Spleen (tissue), 11 donors: Measurements from ENCODE around the gene GTPBP8. TPM values are rescaled to one million over a fixed set of nuclear protein-coding genes. Genes with fewer than 3 reads are reported as not detected.
A peak's percentile ranks its signal among the peaks of the same experiment; 100 is the strongest.

Experiments used
- DNase-seq: peaks from one replicate; pipeline ENCODE4 v3.0.0-alpha.2; 2020
- H3K27ac ChIP-seq, 8 donors: fragments of 200-600 bp; sonication (generic) in 7 of 8; 1 replicate in 4 of 8; 2 replicates in 4 of 8; pipeline versions ENCODE4 v1.5.0 to v1.8.0; 2016 to 2021; ENCODE audit warnings: inconsistent platforms in 4 of 8, mild to moderate bottlenecking in 4 of 8, moderate library complexity in 1 of 8
- H3K27me3 ChIP-seq, 7 donors: fragments of 200-600 bp; sonication (generic) in 6 of 7; replicated peaks in 1 of 7; 1 replicate in 4 of 7; 2 replicates in 3 of 7; pipeline versions ENCODE4 v1.5.0 to v1.8.0; 2016 to 2021; ENCODE audit warnings: inconsistent platforms in 3 of 7, mild to moderate bottlenecking in 1 of 7
- H3K36me3 ChIP-seq, 6 donors: fragments of 200-600 bp; sonication (generic) in 5 of 6; 1 replicate in 4 of 6; 2 replicates in 2 of 6; pipeline versions ENCODE4 v1.5.0 to v1.8.0; 2016 to 2021; ENCODE audit warnings: inconsistent platforms in 2 of 6
- H3K4me1 ChIP-seq, 6 donors: fragments of 200-600 bp; sonication (generic) in 5 of 6; 1 replicate in 3 of 6; 2 replicates in 3 of 6; pipeline versions ENCODE4 v1.5.0 to v1.8.0; 2016 to 2021; ENCODE audit warnings: inconsistent platforms in 3 of 6
- H3K4me3 ChIP-seq, 8 donors: fragments of 200-600 bp; sonication (generic) in 7 of 8; 1 replicate in 4 of 8; 2 replicates in 4 of 8; pipeline versions ENCODE4 v1.5.0 to v1.8.0; 2016 to 2021; ENCODE audit warnings: inconsistent platforms in 4 of 8, mild to moderate bottlenecking in 4 of 8, moderate library complexity in 2 of 8
- H3K9me3 ChIP-seq, 8 donors: fragments of 200-600 bp; sonication (generic) in 7 of 8; 1 replicate in 4 of 8; 2 replicates in 4 of 8; pipeline versions ENCODE4 v1.5.0 to v1.8.0; 2016 to 2021; ENCODE audit warnings: inconsistent platforms in 4 of 8
- POLR2A ChIP-seq, 3 donors: fragments of 450-650 bp; IDR thresholded peaks; one replicate each; pipeline ENCODE4 v1.5.1; 2017; ENCODE audit warnings: antibody characterized with exemption in 3 of 3, mild to moderate bottlenecking in 1 of 3
- POLR2AphosphoS5 ChIP-seq, 3 donors: sonication (generic); formaldehyde crosslinking; IDR thresholded peaks; one replicate each; pipeline ENCODE4 v1.5.1; 2017; ENCODE audit warnings: antibody characterized with exemption in 3 of 3
- WGBS, 5 donors: extraction: QIAGEN DNeasy Blood & Tissue Kit in 3 of 5; methylation state at CpG; one replicate each; pipeline versions ENCODE4 v1.1.5 to v1.1.7; 2013 to 2018; 5-methylcytosine and 5-hydroxymethylcytosine counted together
- intact Hi-C: fragments of 100-400 bp; cut with DNase I; formaldehyde crosslinking; loops from one replicate; pipeline ENCODE4 v1.15.0; 2023; ENCODE audit warnings: low total_unique reads
- polyA plus RNA-seq, 3 donors: library from polyadenylated mRNA; stranded (reverse); fragments of 200-250 nt; gene quantifications; one replicate each; pipeline ENCODE4 v1.2.1, GENCODE V29; 2013
- total RNA-seq, 7 donors: library from RNA; depleted of rRNA in 3 of 7; stranded (reverse); fragments of >200 nt in 3 of 7; fragmentation: NEBNext Ultra II Directional in 4 of 7; extraction: Animal tissue kit (Norgen Biotek cat#: 25700) in 4 of 7; gene quantifications; one replicate each; pipeline versions ENCODE4 v1.1.0 to v1.2.1, GENCODE V29; 2016 to 2021
- TF ChIP-seq, protein P1 (sequence below), 11 experiments: fragments of 200-600 bp in 7 of 11; fragments of 450-650 bp in 4 of 11; sonication (generic) in 4 of 11; IDR thresholded peaks in 8 of 11; conservative IDR thresholded peaks in 3 of 11; 1 replicate in 7 of 11; 2 replicates in 4 of 11; pipeline versions ENCODE4 v1.4.0 to v1.8.0; 2016 to 2021; ENCODE audit warnings: antibody characterized with exemption in 11 of 11, inconsistent platforms in 4 of 11, mild to moderate bottlenecking in 1 of 11
- donor health status: healthy with polysubstance abuse.
- donor health status: DM: no; HTN: no; CAD: no; lungs with moderate emphysema.
- donor health status: DM: no; HTN: no; CAD: no.
- donor health status: Bipolar disorder and iron deficiency.
- donor health status: healthy.
- donor health status: DM: no; HTN: no; CAD: no.
- donor health status: DM: yes; HTN: yes; CAD: no.

The GTPBP8 gene
- total and polyA plus RNA-seq, 10 donors: 5.1 to 27.9 (median 12.7) TPM

GRCh38 chr3:113013593-113013992 lies 22.8 kb downstream of the GTPBP8 start:
- Histone ChIP-seq H3K36me3 (peaks cover 0 to 88% (median 55%) of the 10 kb centered on the region in 6 donors), H3K27ac (no peak overlapping the region), H3K4me1 (peaks cover 10 to 67% (median 23%) of the 10 kb centered on the region in 6 donors), H3K27me3 (no peaks in the 10 kb centered on the region), H3K9me3 (no peaks in the 10 kb centered on the region), H3K4me3 (no peak overlapping the region)
- TF ChIP-seq, protein P1, sequence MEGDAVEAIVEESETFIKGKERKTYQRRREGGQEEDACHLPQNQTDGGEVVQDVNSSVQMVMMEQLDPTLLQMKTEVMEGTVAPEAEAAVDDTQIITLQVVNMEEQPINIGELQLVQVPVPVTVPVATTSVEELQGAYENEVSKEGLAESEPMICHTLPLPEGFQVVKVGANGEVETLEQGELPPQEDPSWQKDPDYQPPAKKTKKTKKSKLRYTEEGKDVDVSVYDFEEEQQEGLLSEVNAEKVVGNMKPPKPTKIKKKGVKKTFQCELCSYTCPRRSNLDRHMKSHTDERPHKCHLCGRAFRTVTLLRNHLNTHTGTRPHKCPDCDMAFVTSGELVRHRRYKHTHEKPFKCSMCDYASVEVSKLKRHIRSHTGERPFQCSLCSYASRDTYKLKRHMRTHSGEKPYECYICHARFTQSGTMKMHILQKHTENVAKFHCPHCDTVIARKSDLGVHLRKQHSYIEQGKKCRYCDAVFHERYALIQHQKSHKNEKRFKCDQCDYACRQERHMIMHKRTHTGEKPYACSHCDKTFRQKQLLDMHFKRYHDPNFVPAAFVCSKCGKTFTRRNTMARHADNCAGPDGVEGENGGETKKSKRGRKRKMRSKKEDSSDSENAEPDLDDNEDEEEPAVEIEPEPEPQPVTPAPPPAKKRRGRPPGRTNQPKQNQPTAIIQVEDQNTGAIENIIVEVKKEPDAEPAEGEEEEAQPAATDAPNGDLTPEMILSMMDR (IDR thresholded peaks at IDR 0.05 in 8 of 11, conservative IDR thresholded peaks at IDR 0.05 in 3 of 11): no peak
- TF ChIP-seq POLR2A (IDR thresholded peaks at IDR 0.05) (no peak), POLR2AphosphoS5 (IDR thresholded peaks at IDR 0.05) (no peak)
- DNase-seq: no peak
- intact Hi-C loops: no loop called here

DNA sequence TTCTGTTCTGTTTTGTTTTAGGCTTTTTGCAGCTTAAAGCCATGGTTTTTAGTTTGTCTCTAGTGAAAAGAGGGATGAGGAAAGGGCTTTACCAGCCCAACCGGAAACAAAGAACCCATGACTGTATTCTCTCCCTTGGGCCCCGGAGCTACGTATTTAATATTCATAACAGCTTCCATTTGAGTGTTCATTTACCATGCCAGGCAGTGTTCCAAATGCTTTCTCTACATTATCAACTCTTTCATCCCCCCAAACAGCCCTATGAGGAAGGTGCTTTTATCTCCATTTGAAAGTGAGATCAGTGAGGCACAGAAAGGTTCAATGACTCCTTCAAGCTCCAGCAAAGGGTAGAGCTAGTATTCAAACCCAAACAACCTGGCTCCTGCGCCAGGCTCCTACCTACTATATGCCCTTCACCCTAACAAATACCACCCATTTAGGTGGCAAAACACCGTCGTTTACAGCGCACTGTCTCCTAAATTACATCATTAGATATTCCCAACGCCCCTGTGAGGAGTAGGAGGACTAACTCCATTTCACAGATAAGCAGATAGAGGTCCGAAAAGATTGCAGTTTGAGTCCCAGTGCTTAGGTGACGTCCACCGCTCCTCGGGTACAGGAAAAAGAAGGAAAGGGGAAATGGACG lies 27.9 kb downstream of the GTPBP8 start:
- intact Hi-C loops: no loop called here
- TF ChIP-seq, protein P1 (IDR thresholded peaks at IDR 0.05 in 8 of 11, conservative IDR thresholded peaks at IDR 0.05 in 3 of 11): no peak
- TF ChIP-seq POLR2AphosphoS5 (IDR thresholded peaks at IDR 0.05) (no peak), POLR2A (IDR thresholded peaks at IDR 0.05) (no peak)
- Histone ChIP-seq H3K27me3 (no peaks in the 10 kb centered on the region), H3K36me3 (peaks cover 0 to 38% (median 20%) of the 10 kb centered on the region in 6 donors), H3K4me3 (peak overlapping the region; percentile 73 to 87 (median 78)), H3K4me1 (peaks cover 23 to 76% (median 38%) of the 10 kb centered on the region in 6 donors), H3K27ac (peak overlapping the region; percentile 90 to 96 (median 92)), H3K9me3 (no peaks in the 10 kb centered on the region)
- WGBS, 5 donors: 4 to 10% (median 7%) methylated on average over 13 of the region's 13 CpGs
- DNase-seq: no peak

- H3K9me3 ChIP-seq: no peaks in the 10 kb centered on the region
- TF ChIP-seq, protein P1 (IDR thresholded peaks at IDR 0.05 in 8 of 11, conservative IDR thresholded peaks at IDR 0.05 in 3 of 11): peak in 1 of 11 experiments; percentile 22
- peak; percentile 91 to 92 (median 92) for TF ChIP-seq POLR2AphosphoS5 (IDR thresholded peaks at IDR 0.05)
- TF ChIP-seq POLR2A (IDR thresholded peaks at IDR 0.05): no peak
- peaks cover 23 to 69% (median 36%) of the 10 kb centered on the region in 6 donors for H3K4me1 ChIP-seq
- H3K27me3 ChIP-seq: no peaks in the 10 kb centered on the region
- peak overlapping the region; percentile 90 to 96 (median 92) for H3K27ac ChIP-seq
- DNase-seq: peak; percentile 95
- intact Hi-C loops: no loop called here
- peaks cover 0 to 30% (median 16%) of the 10 kb centered on the region in 6 donors for H3K36me3 ChIP-seq
- peak overlapping the region; percentile 73 to 87 (median 78) for H3K4me3 ChIP-seq
- 4 to 12% (median 4%) methylated on average over 19 to 63 of the region's 63 CpGs for WGBS, 5 donors
These were observed 28.7 kb downstream of the GTPBP8 start for GRCh38 chr3:113019182-113020137.
